Endothelial cell of umbilical vein (primary cell): ENCODE measurements around the gene RNF113B. TPM values are rescaled to one million over a fixed set of nuclear protein-coding genes. Genes with fewer than 3 reads are reported as not detected.

Experiments
- BruUV-seq: library from RNA; stranded (reverse); fragments of 400-500 nt; replicated peaks from 2 replicates; lab custom pipeline; 2021; lab: Mats Ljungman, UMichigan
- CTCF ChIA-PET: fragments of 300-600, 350-600 bp; sonication (Branson Sonifier 250); formaldehyde crosslinking; loops from one replicate; lab custom pipeline; 2021; ENCODE audit warnings: antibody characterized with exemption, inconsistent platforms; lab: Charles Lee
- POLR2A ChIA-PET: fragments of 300-600, 350-600 bp; sonication (Branson Sonifier 250); formaldehyde crosslinking; loops from one replicate; lab custom pipeline; 2021; ENCODE audit warnings: antibody characterized with exemption, inconsistent platforms; lab: Charles Lee
- DNase-seq: peaks from one replicate; pipeline ENCODE4 v3.0.0-alpha.2; 2011; ENCODE audit warnings: low read depth, low spot score
- FAIRE-seq: peaks from 2 replicates; lab custom pipeline; 2011; peaks lifted over from hg19 to GRCh38; lab: Jason Lieb, UNC
- H2AFZ ChIP-seq: 2 replicates; pipeline ENCODE4 v1.6.0; 2012; ENCODE audit warnings: low read depth, low read length, control low read depth, inconsistent platforms
- H3K27ac ChIP-seq: 2 replicates; pipeline ENCODE4 v1.5.1; 2011; ENCODE audit warnings: low read depth, mild to moderate bottlenecking, control low read depth, low read length, moderate library complexity; ENCODE audit not compliant: insufficient read depth
- H3K27me3 ChIP-seq, 2 experiments: 2 replicates each; pipeline versions ENCODE4 v1.6.0 to v1.6.1; 2011; ENCODE audit warnings: low read length in 2 of 2, mixed read lengths in 1 of 2; ENCODE audit not compliant: control insufficient read depth in 2 of 2, insufficient read depth in 2 of 2
- H3K36me3 ChIP-seq, 2 experiments: 2 replicates in 1 of 2; 3 replicates in 1 of 2; pipeline ENCODE4 v1.5.1; 2011; ENCODE audit warnings: low read length in 2 of 2, mild to moderate bottlenecking in 1 of 2, moderate library complexity in 1 of 2; ENCODE audit not compliant: control insufficient read depth in 2 of 2, insufficient read depth in 2 of 2; ENCODE audit errors: extremely low read depth in 1 of 2
- H3K4me1 ChIP-seq: 3 replicates; pipeline ENCODE4 v1.5.1; 2011; ENCODE audit warnings: mild to moderate bottlenecking, low read length; ENCODE audit not compliant: control insufficient read depth, insufficient read depth; ENCODE audit errors: extremely low read depth
- H3K4me2 ChIP-seq: 2 replicates; pipeline ENCODE4 v1.6.1; 2011; ENCODE audit warnings: low read length, control low read depth, mixed read lengths; ENCODE audit not compliant: insufficient read depth
- H3K4me3 ChIP-seq, 3 experiments: fragments of 200-600 bp in 1 of 3; sonication (generic), shearing (Covaris generic) in 1 of 3; replicated peaks in 1 of 3; 2 replicates each; pipeline ENCODE4 v1.5.1; 2011 to 2016; ENCODE audit warnings: control low read depth in 3 of 3, low read length in 3 of 3, mild to moderate bottlenecking in 2 of 3, inconsistent platforms in 1 of 3, low read depth in 1 of 3, moderate library complexity in 1 of 3; ENCODE audit not compliant: insufficient read depth in 1 of 3
- H3K79me2 ChIP-seq: 2 replicates; pipeline ENCODE4 v1.6.0; 2012; ENCODE audit warnings: low read length, inconsistent platforms; ENCODE audit not compliant: control insufficient read depth, insufficient read depth
- H3K9ac ChIP-seq: replicated peaks from 2 replicates; pipeline ENCODE3; 2011; ENCODE audit warnings: low read length, control low read depth; ENCODE audit not compliant: insufficient read depth; ENCODE audit errors: extremely low read depth
- H3K9me1 ChIP-seq: replicated peaks from 3 replicates; pipeline ENCODE4 v1.6.0; 2011; ENCODE audit warnings: mild to moderate bottlenecking, low read length; ENCODE audit not compliant: control insufficient read depth, insufficient read depth; ENCODE audit errors: extremely low read depth
- H3K9me3 ChIP-seq: replicated peaks from 2 replicates; pipeline ENCODE4 v1.5.1; 2012; ENCODE audit warnings: low read length, inconsistent platforms; ENCODE audit not compliant: control insufficient read depth, insufficient read depth
- H4K20me1 ChIP-seq: replicated peaks from 2 replicates; pipeline ENCODE3; 2011; ENCODE audit warnings: mild to moderate bottlenecking, low read length; ENCODE audit not compliant: control insufficient read depth, insufficient read depth; ENCODE audit errors: extremely low read depth
- EZH2 ChIP-seq: IDR thresholded peaks from 2 replicates; pipeline ENCODE4 v1.6.1; 2012; ENCODE audit warnings: borderline replicate concordance, low read depth, mild to moderate bottlenecking, moderate library complexity, low read length, inconsistent platforms; ENCODE audit not compliant: severe bottlenecking
- FOS ChIP-seq: IDR thresholded peaks from 2 replicates; pipeline ENCODE4 v1.6.1; 2011; ENCODE audit warnings: mild to moderate bottlenecking, low read length, moderate library complexity, borderline replicate concordance; ENCODE audit not compliant: insufficient read depth
- GATA2 ChIP-seq: IDR thresholded peaks from 2 replicates; pipeline ENCODE4 v1.7.0; 2011; ENCODE audit warnings: low read depth, mild to moderate bottlenecking, moderate library complexity, mixed read lengths, low read length; ENCODE audit not compliant: insufficient read length, insufficient read depth
- JUN ChIP-seq: IDR thresholded peaks from 2 replicates; pipeline ENCODE4 v1.6.1; 2011; ENCODE audit warnings: borderline replicate concordance, low read depth; ENCODE audit not compliant: insufficient read length, insufficient read depth
- MYC ChIP-seq: IDR thresholded peaks from one replicate; pipeline ENCODE4 v1.6.1; 2011; ENCODE audit warnings: mild to moderate bottlenecking, low read depth, low read length
- POLR2A ChIP-seq: IDR thresholded peaks from 2 replicates; pipeline ENCODE4 v1.6.1; 2012; ENCODE audit warnings: low read depth, mild to moderate bottlenecking, control low read depth, low read length
- POLR2AphosphoS5 ChIP-seq: IDR thresholded peaks from 2 replicates; pipeline ENCODE4 v1.6.1; 2012; ENCODE audit warnings: low read depth, mild to moderate bottlenecking, control low read depth, low read length, moderate library complexity; ENCODE audit not compliant: insufficient read depth
- dilution Hi-C: fragments of 300-500 bp; cut with MboI; formaldehyde crosslinking; loops from one replicate; pipeline ENCODE4 v1.15.0; 2019; ENCODE audit warnings: low sequenced_read_pairs; ENCODE audit not compliant: extremely low pct_ligation_motif_present
- intact Hi-C: fragments of 100-400 bp; cut with micrococcal nuclease; formaldehyde crosslinking; loops from one replicate; pipeline ENCODE4 v1.10.0; 2022
- polyA plus RNA-seq, 4 experiments: library from polyadenylated mRNA; depleted of rRNA in 3 of 4; stranded (reverse) in 3 of 4; unstranded in 1 of 4; fragments of >200 nt; gene quantifications; 2 replicates each; pipeline versions ENCODE4 v1.2.1 to v1.2.3, GENCODE V29; 2011 to 2012; ENCODE audit warnings: missing spikeins in 1 of 4
- total RNA-seq: library from RNA; stranded (reverse); gene quantifications from 2 replicates; pipeline ENCODE4 v1.2.3, GENCODE V29; 2021
- TF ChIP-seq, protein P1 (sequence below): IDR thresholded peaks from 2 replicates; pipeline ENCODE4 v1.6.1; 2011; ENCODE audit not compliant: insufficient read depth, insufficient read length
- TF ChIP-seq, protein P2 (sequence below), 2 donors: IDR thresholded peaks; 1 replicate in 1 of 2; 2 replicates in 1 of 2; pipeline ENCODE4 v1.5.1; 2011; ENCODE audit warnings: low read length in 2 of 2, mild to moderate bottlenecking in 2 of 2, moderate library complexity in 2 of 2, control low read depth in 1 of 2, inconsistent platforms in 1 of 2, low read depth in 1 of 2; ENCODE audit not compliant: insufficient read depth in 1 of 2; ENCODE audit errors: extremely low read depth in 1 of 2

Gene RNF113B
- total and polyA plus RNA-seq, 2 donors (not counting 3 experiments of a cell fraction or from before 2014, with no cell fraction given), result not detected

- Histone ChIP-seq H3K79me2 (no peaks in the 10 kb centered on the region), H4K20me1 (no peaks in the 10 kb centered on the region), H3K27ac (no peak overlapping the region), H3K9me3 (no peaks in the 10 kb centered on the region), H3K9ac (no peak overlapping the region), H3K9me1 (no peaks in the 10 kb centered on the region), H3K36me3 (no peaks in the 10 kb centered on the region), H3K27me3 (no peaks in the 10 kb centered on the region), H3K4me2 (no peak overlapping the region), H3K4me3 (no peak overlapping the region), H3K4me1 (peaks cover 18% of the 10 kb centered on the region), H2AFZ (no peak overlapping the region)
- TF ChIP-seq GATA2, result no peak
- TF ChIP-seq JUN, result no peak
- TF ChIP-seq, protein P1, sequence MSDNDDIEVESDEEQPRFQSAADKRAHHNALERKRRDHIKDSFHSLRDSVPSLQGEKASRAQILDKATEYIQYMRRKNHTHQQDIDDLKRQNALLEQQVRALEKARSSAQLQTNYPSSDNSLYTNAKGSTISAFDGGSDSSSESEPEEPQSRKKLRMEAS, result no peak
- TF ChIP-seq FOS, result no peak
- TF ChIP-seq, protein P2, sequence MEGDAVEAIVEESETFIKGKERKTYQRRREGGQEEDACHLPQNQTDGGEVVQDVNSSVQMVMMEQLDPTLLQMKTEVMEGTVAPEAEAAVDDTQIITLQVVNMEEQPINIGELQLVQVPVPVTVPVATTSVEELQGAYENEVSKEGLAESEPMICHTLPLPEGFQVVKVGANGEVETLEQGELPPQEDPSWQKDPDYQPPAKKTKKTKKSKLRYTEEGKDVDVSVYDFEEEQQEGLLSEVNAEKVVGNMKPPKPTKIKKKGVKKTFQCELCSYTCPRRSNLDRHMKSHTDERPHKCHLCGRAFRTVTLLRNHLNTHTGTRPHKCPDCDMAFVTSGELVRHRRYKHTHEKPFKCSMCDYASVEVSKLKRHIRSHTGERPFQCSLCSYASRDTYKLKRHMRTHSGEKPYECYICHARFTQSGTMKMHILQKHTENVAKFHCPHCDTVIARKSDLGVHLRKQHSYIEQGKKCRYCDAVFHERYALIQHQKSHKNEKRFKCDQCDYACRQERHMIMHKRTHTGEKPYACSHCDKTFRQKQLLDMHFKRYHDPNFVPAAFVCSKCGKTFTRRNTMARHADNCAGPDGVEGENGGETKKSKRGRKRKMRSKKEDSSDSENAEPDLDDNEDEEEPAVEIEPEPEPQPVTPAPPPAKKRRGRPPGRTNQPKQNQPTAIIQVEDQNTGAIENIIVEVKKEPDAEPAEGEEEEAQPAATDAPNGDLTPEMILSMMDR (IDR thresholded peaks at IDR 0.05; ENCODE audit: extremely low read depth in 1 of 2, insufficient read depth in 1 of 2, low read depth in 1 of 2, low read length in 2 of 2), result no peak
- no peak for TF ChIP-seq POLR2A
- no peak for TF ChIP-seq MYC
- TF ChIP-seq POLR2AphosphoS5, result no peak
- no peak for TF ChIP-seq EZH2
- CTCF ChIA-PET, result interaction anchor here (0.8 kb wide), 1 partner anchor 453 kb away, joined by 3 read pairs; no protein-coding TSS in a partner anchor
- FAIRE-seq (no peak), DNase-seq (no peak)
- dilution Hi-C loops (no loop called here), intact Hi-C loops (no loop called here)
- POLR2A ChIA-PET, result no interaction called here
- BruUV-seq, result no TSS peak
Observed at GRCh38 chr13:98220271-98220791, 43.3 kb upstream of the RNF113B start.
